A673 (cell line): ENCODE data around the gene ROBO4. TPM values are rescaled to one million over a fixed set of nuclear protein-coding genes. Genes with fewer than 3 reads are reported as not detected.

Source experiments
- BruUV-seq: library from RNA; stranded (reverse); fragments of 400-500 nt; replicated peaks from 2 replicates; lab custom pipeline; 2021; lab: Mats Ljungman, UMichigan
- CTCF ChIA-PET: fragments of 300-600 bp; sonication (Branson Sonifier 250); formaldehyde crosslinking; loops from one replicate; lab custom pipeline; 2022; ENCODE audit warnings: antibody characterized with exemption; lab: Charles Lee
- POLR2A ChIA-PET: fragments of 300-600 bp; sonication (Branson Sonifier 250); formaldehyde crosslinking; loops from one replicate; lab custom pipeline; 2022; ENCODE audit warnings: antibody characterized with exemption; ENCODE audit not compliant: low non-redundant PET; lab: Charles Lee
- DNase-seq: peaks from one replicate; pipeline ENCODE4 v3.0.0-alpha.2; 2015; ENCODE audit warnings: low spot score
- H3K27ac ChIP-seq: fragments of 200-600 bp; sonication (generic); 2 replicates; pipeline ENCODE4 v1.5.1; 2016; ENCODE audit warnings: mixed run types, low read depth, mild to moderate bottlenecking, mixed read lengths, antibody characterized with exemption, low read length; ENCODE audit not compliant: poor library complexity, severe bottlenecking
- H3K27me3 ChIP-seq: fragments of 200-600 bp; sonication (generic); replicated peaks from 2 replicates; pipeline ENCODE4 v1.6.1; 2017; ENCODE audit warnings: mixed run types, low read depth, mild to moderate bottlenecking, mixed read lengths, antibody characterized with exemption, low read length; ENCODE audit not compliant: insufficient read depth, poor library complexity
- H3K36me3 ChIP-seq: fragments of 200-600 bp; sonication (generic); 2 replicates; pipeline ENCODE4 v1.6.1; 2016; ENCODE audit warnings: mixed run types, mild to moderate bottlenecking, mixed read lengths, antibody characterized with exemption, low read length; ENCODE audit not compliant: insufficient read depth, poor library complexity, severe bottlenecking
- H3K4me1 ChIP-seq: fragments of 200-600 bp; sonication (generic); 2 replicates; pipeline ENCODE4 v1.6.1; 2017; ENCODE audit warnings: mixed run types, mild to moderate bottlenecking, mixed read lengths, antibody characterized with exemption, low read length; ENCODE audit not compliant: insufficient read depth, poor library complexity, severe bottlenecking
- H3K4me3 ChIP-seq: fragments of 200-600 bp; sonication (generic); 2 replicates; pipeline ENCODE4 v1.5.1; 2016; ENCODE audit warnings: low read depth, mixed run types, mild to moderate bottlenecking, mixed read lengths, low read length; ENCODE audit not compliant: poor library complexity, severe bottlenecking
- H3K9me3 ChIP-seq: fragments of 200-600 bp; sonication (generic); 2 replicates; pipeline ENCODE4 v1.6.1; 2016; ENCODE audit warnings: mixed run types, low read depth, mild to moderate bottlenecking, mixed read lengths, antibody characterized with exemption, low read length; ENCODE audit not compliant: poor library complexity, severe bottlenecking
- CTCF ChIP-seq: fragments of 300-800, 200-600 bp; sonication (generic); conservative IDR thresholded peaks from 2 replicates; pipeline ENCODE4 v1.5.1; 2017; ENCODE audit warnings: low read depth, mild to moderate bottlenecking, antibody characterized with exemption, low read length, moderate library complexity, mixed read lengths
- EZH2 ChIP-seq: fragments of 200-600 bp; sonication (generic); IDR thresholded peaks from 2 replicates; pipeline ENCODE4 v1.6.1; 2017; ENCODE audit warnings: borderline replicate concordance, low read depth, mild to moderate bottlenecking, mixed read lengths, antibody characterized with exemption, low read length; ENCODE audit not compliant: poor library complexity, severe bottlenecking
- intact Hi-C: fragments of 100-400 bp; cut with micrococcal nuclease; formaldehyde crosslinking; loops from one replicate; pipeline ENCODE4 v1.10.0; 2022; ENCODE audit not compliant: unreplicated experiment
- total RNA-seq: library from RNA; stranded (reverse); gene quantifications from 2 replicates; pipeline ENCODE4 v1.2.3, GENCODE V29; 2021

ROBO4 gene
- total RNA-seq, 1 experiment from 2014 or later, result not detected

GRCh38 chr11:124886476-124886875 is 11.2 kb downstream of the ROBO4 start:
- TF ChIP-seq CTCF (no peak), EZH2 (no peak)
- Histone ChIP-seq H3K36me3 (no peaks in the 10 kb centered on the region), H3K4me1 (no peaks in the 10 kb centered on the region), H3K27ac (no peak overlapping the region), H3K9me3 (no peaks in the 10 kb centered on the region), H3K4me3 (no peak overlapping the region), H3K27me3 (peaks cover 34% of the 10 kb centered on the region)
- intact Hi-C loops, result no loop called here
- POLR2A ChIA-PET, result no interaction called here
- no peak for DNase-seq
- CTCF ChIA-PET, result no interaction called here
- no TSS peak for BruUV-seq

- Histone ChIP-seq H3K4me3 (no peak overlapping the region), H3K36me3 (no peaks in the 10 kb centered on the region), H3K27me3 (peaks cover 34% of the 10 kb centered on the region), H3K4me1 (no peaks in the 10 kb centered on the region), H3K27ac (no peak overlapping the region), H3K9me3 (no peaks in the 10 kb centered on the region)
- intact Hi-C loops, result no loop called here
- TF ChIP-seq EZH2 (no peak), CTCF (no peak)
- no peak for DNase-seq
- POLR2A ChIA-PET, result interaction anchor here (0.6 kb wide), 1 partner anchor 1794 kb away, joined by 3 read pairs; no protein-coding TSS in a partner anchor
- CTCF ChIA-PET, result no interaction called here
- BruUV-seq, result no TSS peak
Measured at GRCh38 chr11:124884869-124885479, 12.7 kb downstream of the ROBO4 start.

- POLR2A ChIA-PET, result no interaction called here
- Histone ChIP-seq H3K36me3 (no peaks in the 10 kb centered on the region), H3K4me1 (no peaks in the 10 kb centered on the region), H3K4me3 (no peak overlapping the region), H3K9me3 (no peaks in the 10 kb centered on the region), H3K27me3 (peaks cover 30% of the 10 kb centered on the region), H3K27ac (no peak overlapping the region)
- DNase-seq, result no peak
- no peak for TF ChIP-seq EZH2
- no peak for TF ChIP-seq CTCF
- no TSS peak for BruUV-seq
- CTCF ChIA-PET, result no interaction called here
- intact Hi-C loops, result no loop called here
Measured at GRCh38 chr11:124884340-124884739, 13.3 kb downstream of the ROBO4 start.
